K562 (cell line): ENCODE data around the gene PRDM8. TPM values are rescaled to one million over a fixed set of nuclear protein-coding genes. Genes with fewer than 3 reads are reported as not detected.
A peak's percentile ranks its signal among the peaks of the same experiment; 100 is the strongest.

Experiments used
- BRCA1 ChIP-seq, 2 experiments: fragments of 450-650 bp in 1 of 2; sonication (generic) in 1 of 2; formaldehyde crosslinking in 1 of 2; IDR thresholded peaks; 2 replicates each; pipeline versions ENCODE4 v1.5.0 to v1.6.1; 2017 to 2020; ENCODE audit warnings: mild to moderate bottlenecking in 1 of 2, missing genetic modification reagents in 1 of 2
- CBFA2T3 ChIP-seq: fragments of 450-650 bp; IDR thresholded peaks from 2 replicates; pipeline ENCODE4 v1.6.1; 2017
- CHD1 ChIP-seq: fragments of 200-600 bp; sonication (generic); IDR thresholded peaks from one replicate; pipeline ENCODE4 v1.6.1; 2012; ENCODE audit warnings: mild to moderate bottlenecking, moderate library complexity, low read length, inconsistent platforms
- CXXC5 ChIP-seq: fragments of 250-450 bp; sonication (Bioruptor Pico); IDR thresholded peaks from 2 replicates; pipeline ENCODE4 v1.8.0; 2022; ENCODE audit warnings: inconsistent platforms, mild to moderate bottlenecking, moderate library complexity
- E2F3 ChIP-seq: fragments of 250-450 bp; sonication (Bioruptor Pico); IDR thresholded peaks from 2 replicates; pipeline ENCODE4 v1.4.0; 2020; ENCODE audit warnings: mild to moderate bottlenecking
- ERF ChIP-seq: fragments of 450-650 bp; formaldehyde crosslinking; IDR thresholded peaks from 2 replicates; pipeline ENCODE4 v1.4.0; 2020; ENCODE audit warnings: mild to moderate bottlenecking, mixed read lengths
- ETV6 ChIP-seq, 3 experiments: fragments of 150-350 bp in 1 of 3; sonication (generic) in 1 of 3; formaldehyde crosslinking in 1 of 3; IDR thresholded peaks; 2 replicates each; pipeline versions ENCODE4 v1.6.1 to v1.8.0; 2014 to 2022; ENCODE audit warnings: borderline replicate concordance in 2 of 3, low read depth in 2 of 3, antibody characterized with exemption in 1 of 3, low read length in 1 of 3, mild to moderate bottlenecking in 1 of 3, missing genetic modification reagents in 1 of 3
- GTF2A2 ChIP-seq: IDR thresholded peaks from 2 replicates; pipeline ENCODE4 v1.6.1; 2016; ENCODE audit warnings: mild to moderate bottlenecking, missing genetic modification characterization, missing compliant biosample characterization
- KLF16 ChIP-seq: IDR thresholded peaks from 2 replicates; pipeline ENCODE4 v1.6.1; 2016; ENCODE audit warnings: antibody characterized with exemption
- L3MBTL2 ChIP-seq: fragments of 450-650 bp; IDR thresholded peaks from 2 replicates; pipeline ENCODE4 v1.6.1; 2016; ENCODE audit warnings: mild to moderate bottlenecking, moderate library complexity
- LCOR ChIP-seq: sonication (generic); formaldehyde crosslinking; IDR thresholded peaks from 2 replicates; pipeline ENCODE4 v1.8.0; 2022; ENCODE audit warnings: mild to moderate bottlenecking, missing genetic modification reagents
- MAFK ChIP-seq: IDR thresholded peaks from 2 replicates; pipeline ENCODE4 v1.6.1; 2011; ENCODE audit warnings: low read length, improper control_type of control experiment
- MITF ChIP-seq: IDR thresholded peaks from 2 replicates; pipeline ENCODE4 v1.6.1; 2014; ENCODE audit warnings: antibody characterized with exemption
- NR2C2 ChIP-seq, 2 experiments: fragments of 200-800 bp in 1 of 2; sonication (Bioruptor generic) in 1 of 2; sonication (generic) in 1 of 2; formaldehyde crosslinking in 1 of 2; IDR thresholded peaks; 2 replicates each; pipeline versions ENCODE4 v1.6.1 to v1.8.0; 2016 to 2022; ENCODE audit warnings: mild to moderate bottlenecking in 1 of 2, missing compliant biosample characterization in 1 of 2, missing genetic modification characterization in 1 of 2, missing genetic modification reagents in 1 of 2
- SIN3A ChIP-seq, 2 experiments: fragments of 150-350 bp in 1 of 2; IDR thresholded peaks; 2 replicates each; pipeline ENCODE4 v1.6.1; 2011 to 2016; ENCODE audit warnings: borderline replicate concordance in 2 of 2, low read depth in 2 of 2, low read length in 2 of 2, mild to moderate bottlenecking in 2 of 2, moderate library complexity in 2 of 2; ENCODE audit not compliant: control insufficient read depth in 1 of 2
- TEAD1 ChIP-seq, 2 experiments: fragments of 450-650 bp in 1 of 2; sonication (generic) in 1 of 2; formaldehyde crosslinking; IDR thresholded peaks; 2 replicates each; pipeline versions ENCODE4 v1.4.0 to v1.8.0; 2020 to 2022; ENCODE audit warnings: mild to moderate bottlenecking in 2 of 2, missing genetic modification reagents in 1 of 2
- ZC3H8 ChIP-seq: fragments of 450-650 bp; IDR thresholded peaks from 2 replicates; pipeline ENCODE4 v1.6.1; 2017
- ZFP1 ChIP-seq: fragments of 450-650 bp; formaldehyde crosslinking; IDR thresholded peaks from 2 replicates; pipeline ENCODE4 v1.4.0; 2020; ENCODE audit warnings: mild to moderate bottlenecking, mixed read lengths
- ZNF212 ChIP-seq: fragments of 450-650 bp; formaldehyde crosslinking; IDR thresholded peaks from 2 replicates; pipeline ENCODE4 v1.4.0; 2020; ENCODE audit warnings: mild to moderate bottlenecking
- ZNF282 ChIP-seq: sonication (generic); formaldehyde crosslinking; IDR thresholded peaks from 2 replicates; pipeline ENCODE4 v1.8.1; 2023; ENCODE audit warnings: missing genetic modification reagents
- ZNF316 ChIP-seq: fragments of 450-650 bp; IDR thresholded peaks from 2 replicates; pipeline ENCODE4 v1.6.1; 2016
- ZNF431 ChIP-seq: sonication (generic); formaldehyde crosslinking; IDR thresholded peaks from 2 replicates; pipeline ENCODE4 v1.8.0; 2022; ENCODE audit warnings: mild to moderate bottlenecking, missing genetic modification reagents
- ZNF583 ChIP-seq: fragments of 250-450 bp; sonication (Bioruptor Pico); IDR thresholded peaks from 2 replicates; pipeline ENCODE4 v1.4.0; 2020
- ZNF584 ChIP-seq: fragments of 200-800 bp; sonication (Bioruptor generic); IDR thresholded peaks from 2 replicates; pipeline ENCODE4 v1.6.1; 2016; ENCODE audit warnings: low read depth, mild to moderate bottlenecking, missing genetic modification characterization, missing compliant biosample characterization
- ZNF717 ChIP-seq: fragments of 250-450 bp; sonication (Bioruptor Pico); IDR thresholded peaks from 2 replicates; pipeline ENCODE4 v1.5.0; 2021
- ZNF785 ChIP-seq: fragments of 250-450 bp; sonication (Bioruptor Pico); IDR thresholded peaks from 2 replicates; pipeline ENCODE4 v1.4.0; 2020; ENCODE audit warnings: mild to moderate bottlenecking
- polyA plus RNA-seq, 8 experiments: library from polyadenylated mRNA; depleted of rRNA in 4 of 8; stranded (reverse) in 5 of 8; unstranded in 3 of 8; fragments of >200 nt; fragmentation: Nextera tagmentation in 2 of 8; fragmentation: Illumina TruSeq in 1 of 8; extraction: Ambion mirVana in 2 of 8; extraction: Trizol in 1 of 8; gene quantifications; 2 replicates each; pipeline versions ENCODE4 v1.2.1 to v1.2.3, GENCODE V29; 2011 to 2014; ENCODE audit warnings: inconsistent platforms in 1 of 8, missing spikeins in 1 of 8
- total RNA-seq, 7 experiments: library from RNA; depleted of rRNA in 6 of 7; stranded (reverse); fragments of >200 nt in 6 of 7; fragmentation: Illumina TruSeq in 2 of 7; extraction: Trizol in 2 of 7; gene quantifications; 2 replicates each; pipeline versions ENCODE4 v1.2.1 to v1.2.3, GENCODE V29; 2011 to 2021; ENCODE audit warnings: low replicate concordance in 1 of 7
- TF ChIP-seq, protein P1 (sequence below): fragments of 450-650 bp; formaldehyde crosslinking; IDR thresholded peaks from 2 replicates; pipeline ENCODE4 v1.4.0; 2020; ENCODE audit warnings: mild to moderate bottlenecking, moderate library complexity
- TF ChIP-seq, protein P2 (sequence below): fragments of 250-450 bp; sonication (Bioruptor Pico); IDR thresholded peaks from 2 replicates; pipeline ENCODE4 v1.8.0; 2021; ENCODE audit warnings: borderline replicate concordance, mild to moderate bottlenecking, moderate library complexity; ENCODE audit not compliant: poor library complexity, severe bottlenecking

Gene PRDM8
- total and polyA plus RNA-seq, 9 of the 15 experiments (the other 6 are each of a cell fraction or from before 2014, with no cell fraction given) = 0.40 TPM; not detected in 8

DNA sequence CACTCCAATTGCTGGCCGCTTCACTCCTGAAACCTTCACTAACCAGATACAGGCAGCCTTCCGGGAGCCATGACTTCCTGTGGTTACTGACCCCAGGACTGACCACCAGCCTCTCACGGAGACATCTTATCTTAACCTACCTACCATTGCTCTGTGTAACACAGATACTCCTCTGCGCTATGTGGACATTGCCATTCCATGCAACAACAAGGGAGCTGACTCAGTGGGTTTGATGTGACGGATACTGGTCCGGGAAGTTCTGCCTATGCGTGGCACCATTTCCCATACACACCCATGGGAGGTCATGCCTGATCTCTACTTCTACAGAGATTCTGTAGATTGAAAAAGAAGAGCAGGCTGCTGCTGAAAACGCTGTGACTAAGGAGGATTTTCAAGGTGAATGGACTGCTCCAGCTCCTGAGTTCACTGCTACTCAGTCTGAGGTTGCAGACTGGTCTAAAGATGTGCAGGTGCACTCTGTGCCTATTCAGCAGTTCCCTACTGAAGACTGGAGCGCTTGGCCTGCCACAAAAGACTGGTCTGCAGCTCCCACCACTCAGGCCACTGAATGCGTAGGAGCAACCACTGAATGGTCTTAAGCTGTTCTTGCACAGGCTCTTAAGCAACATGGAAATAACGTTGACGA, 35.8 kb upstream of the PRDM8 start (continued):
- no peak for TF ChIP-seq GTF2A2 (tag)
- TF ChIP-seq MITF = no peak
- TF ChIP-seq KLF16 = 0 out of 2 replicates have a peak, but pooled peaks have one; percentile 19
- no peak for TF ChIP-seq ZNF584 (CRISPR knock-in tag)
- peak; percentile 80 for TF ChIP-seq CBFA2T3
- no peak for TF ChIP-seq ZNF583
- no peak for TF ChIP-seq ZNF282
- TF ChIP-seq, protein P1, sequence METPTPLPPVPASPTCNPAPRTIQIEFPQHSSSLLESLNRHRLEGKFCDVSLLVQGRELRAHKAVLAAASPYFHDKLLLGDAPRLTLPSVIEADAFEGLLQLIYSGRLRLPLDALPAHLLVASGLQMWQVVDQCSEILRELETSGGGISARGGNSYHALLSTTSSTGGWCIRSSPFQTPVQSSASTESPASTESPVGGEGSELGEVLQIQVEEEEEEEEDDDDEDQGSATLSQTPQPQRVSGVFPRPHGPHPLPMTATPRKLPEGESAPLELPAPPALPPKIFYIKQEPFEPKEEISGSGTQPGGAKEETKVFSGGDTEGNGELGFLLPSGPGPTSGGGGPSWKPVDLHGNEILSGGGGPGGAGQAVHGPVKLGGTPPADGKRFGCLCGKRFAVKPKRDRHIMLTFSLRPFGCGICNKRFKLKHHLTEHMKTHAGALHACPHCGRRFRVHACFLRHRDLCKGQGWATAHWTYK (CRISPR knock-in tag) = 0 out of 2 replicates have a peak, but pooled peaks have one; percentile 53
- peak; percentile 45; the same call in 1 of the 2 replicates for TF ChIP-seq CXXC5 (CRISPR knock-in tag)
- no peak for TF ChIP-seq ZNF212
- no peak for TF ChIP-seq SIN3A (IDR thresholded peaks at IDR 0.05; ENCODE audit: borderline replicate concordance in 2 of 2, control insufficient read depth in 1 of 2, low read depth in 2 of 2, low read length in 2 of 2)
- no peak for TF ChIP-seq L3MBTL2
- no peak for TF ChIP-seq ZNF431
- TF ChIP-seq ERF (CRISPR knock-in tag) = no peak
- TF ChIP-seq, protein P2, sequence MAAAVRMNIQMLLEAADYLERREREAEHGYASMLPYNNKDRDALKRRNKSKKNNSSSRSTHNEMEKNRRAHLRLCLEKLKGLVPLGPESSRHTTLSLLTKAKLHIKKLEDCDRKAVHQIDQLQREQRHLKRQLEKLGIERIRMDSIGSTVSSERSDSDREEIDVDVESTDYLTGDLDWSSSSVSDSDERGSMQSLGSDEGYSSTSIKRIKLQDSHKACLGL = no peak
- no peak for TF ChIP-seq ZFP1
- no peak for TF ChIP-seq ZC3H8
- no peak for TF ChIP-seq E2F3 (CRISPR knock-in tag)
- TF ChIP-seq BRCA1 (IDR thresholded peaks at IDR 0.05) = no peak
- no peak for TF ChIP-seq BRCA1 (CRISPR knock-in tag; IDR thresholded peaks at IDR 0.05)
- no peak for TF ChIP-seq NR2C2 (CRISPR knock-in tag; IDR thresholded peaks at IDR 0.05)
- no peak for TF ChIP-seq NR2C2 (tag; IDR thresholded peaks at IDR 0.05)
- no peak for TF ChIP-seq ETV6 (IDR thresholded peaks at IDR 0.05; ENCODE audit: borderline replicate concordance in 1 of 2, low read depth in 2 of 2, low read length in 1 of 2)
- TF ChIP-seq ETV6 (CRISPR knock-in tag; IDR thresholded peaks at IDR 0.05; ENCODE audit: borderline replicate concordance) = no peak
- TF ChIP-seq MAFK = peak; percentile 34; the same call in 1 of the 2 replicates
- TF ChIP-seq TEAD1 (CRISPR knock-in tag; IDR thresholded peaks at IDR 0.05) = no peak
- TF ChIP-seq CHD1 = no peak
- TF ChIP-seq ZNF316 = peak; percentile 53; the same call in 1 of the 2 replicates
- TF ChIP-seq ZNF717 (CRISPR knock-in tag) = no peak
- TF ChIP-seq LCOR (CRISPR knock-in tag) = no peak; the same call in 1 of the 2 replicates
- no peak for TF ChIP-seq ZNF785
